ENCODE results near the gene PHKB. TPM values are rescaled to one million over a fixed set of nuclear protein-coding genes. Genes with fewer than 3 reads are reported as not detected.
"Not testable (repeated sequence)": the region's sequence is repeated elsewhere in the genome, so short reads cannot be mapped to it uniquely, and the experiment has no call there.

Gene PHKB
- polyA plus RNA-seq, 1 donor from 2014 or later: 99.5 TPM

- Histone ChIP-seq H4K20me1 (ENCODE audit: insufficient read depth) (no peaks in the 10 kb centered on the region), H3K9ac (ENCODE audit: low read length) (no peak overlapping the region), H3K4me3 (ENCODE audit: low read length) (no peak overlapping the region), H3K9me2 (ENCODE audit: insufficient read depth, low read length) (no peaks in the 10 kb centered on the region), H3K79me2 (replicated peaks; ENCODE audit: insufficient read depth, low read length) (no peaks in the 10 kb centered on the region), H3K36me3 (ENCODE audit: insufficient read depth, low read length) (peaks cover 9% of the 10 kb centered on the region), H3K4me2 (ENCODE audit: low read length) (no peak overlapping the region), H3K27me3 (ENCODE audit: insufficient read depth, low read depth, low read length) (no peaks in the 10 kb centered on the region), H2AFZ (ENCODE audit: low read depth, low read length) (no peak overlapping the region), H3K9me3 (ENCODE audit: low read length) (peaks cover 8% of the 10 kb centered on the region), H3F3A (ENCODE audit: insufficient read depth, low read length, poor library complexity, severe bottlenecking) (no peaks in the 10 kb centered on the region), H3K27ac (ENCODE audit: low read length) (no peak overlapping the region)
- TF ChIP-seq CTCF (IDR thresholded peaks at IDR 0.05; ENCODE audit: poor library complexity, severe bottlenecking) (no peak), TAF1 (IDR thresholded peaks at IDR 0.05; ENCODE audit: low read depth) (no peak), POLR2AphosphoS5 (IDR thresholded peaks at IDR 0.05) (no peak), RAD21 (conservative IDR thresholded peaks at IDR 0.05) (no peak)
These were observed 34.3 kb upstream of the PHKB start for GRCh38 chr16:47426806-47427205.

- no peak overlapping the region for H3K4me2 ChIP-seq (ENCODE audit: low read length)
- H3K9ac ChIP-seq (ENCODE audit: low read length): no peak overlapping the region
- H3K4me3 ChIP-seq (ENCODE audit: low read length): no peak overlapping the region
- TF ChIP-seq MXI1 (conservative IDR thresholded peaks at IDR 0.05; ENCODE audit: poor library complexity, severe bottlenecking): no peak
- TF ChIP-seq CTCF (IDR thresholded peaks at IDR 0.05; ENCODE audit: poor library complexity, severe bottlenecking): no peak
- no peak for TF ChIP-seq REST (IDR thresholded peaks at IDR 0.05; ENCODE audit: borderline replicate concordance)
- H3K9me2 ChIP-seq (ENCODE audit: insufficient read depth, low read length): no peaks in the 10 kb centered on the region
- H3K27ac ChIP-seq (ENCODE audit: low read length): no peak overlapping the region
- H3F3A ChIP-seq (ENCODE audit: insufficient read depth, low read length, poor library complexity, severe bottlenecking): no peaks in the 10 kb centered on the region
- no peaks in the 10 kb centered on the region for H4K20me1 ChIP-seq (ENCODE audit: insufficient read depth)
- H3K79me2 ChIP-seq (replicated peaks; ENCODE audit: insufficient read depth, low read length): peaks cover 2% of the 10 kb centered on the region
- H3K36me3 ChIP-seq (ENCODE audit: insufficient read depth, low read length): peaks cover 5% of the 10 kb centered on the region
- peaks cover 12% of the 10 kb centered on the region for H3K9me3 ChIP-seq (ENCODE audit: low read length)
- no peak overlapping the region for H2AFZ ChIP-seq (ENCODE audit: low read depth, low read length)
- H3K27me3 ChIP-seq (ENCODE audit: insufficient read depth, low read depth, low read length): no peaks in the 10 kb centered on the region
These were observed 29.2 kb upstream of the PHKB start for GRCh38 chr16:47431960-47432359.

GRCh38 chr16:47434274-47434673, 26.9 kb upstream of the PHKB start:
- H3K9me2 ChIP-seq (ENCODE audit: insufficient read depth, low read length); H3K27me3 ChIP-seq (ENCODE audit: insufficient read depth, low read depth, low read length); H3K27ac ChIP-seq (ENCODE audit: low read length): not testable (repeated sequence)

GRCh38 chr16:47440066-47440465, 21.1 kb upstream of the PHKB start:
- H3K9ac ChIP-seq (ENCODE audit: low read length); H3K4me2 ChIP-seq (ENCODE audit: low read length); H4K20me1 ChIP-seq (ENCODE audit: insufficient read depth); H3F3A ChIP-seq (ENCODE audit: insufficient read depth, low read length, poor library complexity, severe bottlenecking); H3K36me3 ChIP-seq (ENCODE audit: insufficient read depth, low read length); H3K4me3 ChIP-seq (ENCODE audit: low read length); H3K79me2 ChIP-seq (replicated peaks; ENCODE audit: insufficient read depth, low read length); H2AFZ ChIP-seq (ENCODE audit: low read depth, low read length); H3K27ac ChIP-seq (ENCODE audit: low read length); H3K9me2 ChIP-seq (ENCODE audit: insufficient read depth, low read length); H3K27me3 ChIP-seq (ENCODE audit: insufficient read depth, low read depth, low read length); H3K9me3 ChIP-seq (ENCODE audit: low read length): not testable (repeated sequence)

More at GRCh38 chr16:47434274-47434673, 26.9 kb upstream of the PHKB start:
- H3K9ac ChIP-seq (ENCODE audit: low read length); H3K4me2 ChIP-seq (ENCODE audit: low read length); H2AFZ ChIP-seq (ENCODE audit: low read depth, low read length); H3K36me3 ChIP-seq (ENCODE audit: insufficient read depth, low read length); H4K20me1 ChIP-seq (ENCODE audit: insufficient read depth); H3K4me3 ChIP-seq (ENCODE audit: low read length); H3F3A ChIP-seq (ENCODE audit: insufficient read depth, low read length, poor library complexity, severe bottlenecking); H3K79me2 ChIP-seq (replicated peaks; ENCODE audit: insufficient read depth, low read length): not testable (repeated sequence)
- peaks cover 12% of the 10 kb centered on the region for H3K9me3 ChIP-seq (ENCODE audit: low read length)

- not testable (repeated sequence) for H3K27ac ChIP-seq (ENCODE audit: low read length); H3K4me2 ChIP-seq (ENCODE audit: low read length); H3K9me2 ChIP-seq (ENCODE audit: insufficient read depth, low read length); H2AFZ ChIP-seq (ENCODE audit: low read depth, low read length); H3K79me2 ChIP-seq (replicated peaks; ENCODE audit: insufficient read depth, low read length); H3K4me3 ChIP-seq (ENCODE audit: low read length); H3K36me3 ChIP-seq (ENCODE audit: insufficient read depth, low read length); H4K20me1 ChIP-seq (ENCODE audit: insufficient read depth); H3K9me3 ChIP-seq (ENCODE audit: low read length); H3F3A ChIP-seq (ENCODE audit: insufficient read depth, low read length, poor library complexity, severe bottlenecking); H3K9ac ChIP-seq (ENCODE audit: low read length); H3K27me3 ChIP-seq (ENCODE audit: insufficient read depth, low read depth, low read length)
These were observed 18.2 kb upstream of the PHKB start for GRCh38 chr16:47442884-47443283.
